ENCODE data around the gene ZNF202.

ZNF202 gene

DNA sequence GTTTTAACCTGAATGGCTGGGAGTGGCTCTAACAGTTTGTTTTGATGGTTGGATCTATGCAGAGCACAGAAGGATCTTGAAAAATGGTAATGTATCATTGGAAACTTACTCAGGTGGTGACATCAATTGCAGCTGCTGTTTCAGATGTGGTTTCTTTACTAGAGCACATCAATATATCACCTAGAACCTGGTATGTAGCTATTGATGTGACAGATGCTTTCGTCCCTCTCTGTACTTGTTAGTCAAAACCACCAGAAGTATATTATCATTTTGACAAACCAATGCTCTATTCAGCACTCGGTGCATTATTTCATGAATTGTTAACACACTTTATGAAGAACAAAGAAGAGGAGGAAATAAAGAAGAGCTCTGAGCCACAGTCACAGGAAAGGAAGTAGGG lies 60.4 kb downstream of the ZNF202 start:
- no peak overlapping the region for H3K4me3 ChIP-seq (replicated peaks in 1 of 2; ENCODE audit: low read depth in 2 of 2, low read length in 2 of 2)
- TF ChIP-seq, protein P1, sequence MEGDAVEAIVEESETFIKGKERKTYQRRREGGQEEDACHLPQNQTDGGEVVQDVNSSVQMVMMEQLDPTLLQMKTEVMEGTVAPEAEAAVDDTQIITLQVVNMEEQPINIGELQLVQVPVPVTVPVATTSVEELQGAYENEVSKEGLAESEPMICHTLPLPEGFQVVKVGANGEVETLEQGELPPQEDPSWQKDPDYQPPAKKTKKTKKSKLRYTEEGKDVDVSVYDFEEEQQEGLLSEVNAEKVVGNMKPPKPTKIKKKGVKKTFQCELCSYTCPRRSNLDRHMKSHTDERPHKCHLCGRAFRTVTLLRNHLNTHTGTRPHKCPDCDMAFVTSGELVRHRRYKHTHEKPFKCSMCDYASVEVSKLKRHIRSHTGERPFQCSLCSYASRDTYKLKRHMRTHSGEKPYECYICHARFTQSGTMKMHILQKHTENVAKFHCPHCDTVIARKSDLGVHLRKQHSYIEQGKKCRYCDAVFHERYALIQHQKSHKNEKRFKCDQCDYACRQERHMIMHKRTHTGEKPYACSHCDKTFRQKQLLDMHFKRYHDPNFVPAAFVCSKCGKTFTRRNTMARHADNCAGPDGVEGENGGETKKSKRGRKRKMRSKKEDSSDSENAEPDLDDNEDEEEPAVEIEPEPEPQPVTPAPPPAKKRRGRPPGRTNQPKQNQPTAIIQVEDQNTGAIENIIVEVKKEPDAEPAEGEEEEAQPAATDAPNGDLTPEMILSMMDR (IDR thresholded peaks at IDR 0.05; ENCODE audit: low read depth, low read length), result no peak
- DNase-seq (ENCODE audit: low read depth in 2 of 2), result no peak

DNA sequence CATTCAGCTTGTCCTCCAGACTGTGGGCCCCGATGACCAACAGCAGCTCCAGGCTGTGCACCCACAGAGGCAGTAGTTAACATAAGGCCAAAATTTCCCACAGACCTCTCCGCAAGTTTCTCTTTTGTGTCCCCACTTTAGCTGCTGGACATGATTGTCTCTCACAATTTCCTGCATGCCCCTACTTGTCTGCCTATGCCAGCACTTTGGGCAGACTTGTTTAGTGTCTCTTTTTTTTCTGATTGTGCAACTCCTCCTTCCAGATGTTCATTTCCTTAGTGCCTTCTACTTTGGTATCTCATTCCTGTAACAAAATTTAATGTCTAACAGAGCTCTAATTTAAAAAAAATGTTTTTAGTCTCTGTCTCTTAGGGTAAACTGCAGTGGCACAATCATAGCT lies 63.2 kb downstream of the ZNF202 start:
- TF ChIP-seq, protein P1 (IDR thresholded peaks at IDR 0.05; ENCODE audit: low read depth, low read length), result no peak
- no peak for DNase-seq (ENCODE audit: low read depth in 2 of 2)
- H3K4me3 ChIP-seq (replicated peaks in 1 of 2; ENCODE audit: low read depth in 2 of 2, low read length in 2 of 2), result no peak overlapping the region

DNA sequence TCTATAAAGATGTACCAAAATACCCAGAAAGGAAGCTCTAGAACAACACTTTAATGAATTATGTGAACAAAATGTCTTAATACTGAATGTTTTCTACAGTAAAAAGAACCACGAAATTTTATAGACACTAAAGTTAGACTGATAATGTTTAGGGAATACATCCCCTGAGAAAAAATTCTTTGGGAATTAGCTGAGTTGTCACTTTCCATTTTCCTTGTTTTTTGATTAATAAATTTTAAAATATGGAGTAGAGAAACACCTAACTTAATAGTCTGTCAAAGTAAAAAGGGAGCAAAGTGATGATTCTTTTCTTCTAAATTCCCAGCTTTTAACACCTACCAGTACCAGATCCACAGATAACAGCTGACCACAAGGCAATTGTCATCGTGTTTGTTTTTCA lies 64.0 kb downstream of the ZNF202 start:
- DNase-seq (ENCODE audit: low read depth in 2 of 2), result no peak
- TF ChIP-seq, protein P1 (IDR thresholded peaks at IDR 0.05; ENCODE audit: low read depth, low read length), result no peak
- H3K4me3 ChIP-seq (replicated peaks in 1 of 2; ENCODE audit: low read depth in 2 of 2, low read length in 2 of 2), result no peak overlapping the region

DNA sequence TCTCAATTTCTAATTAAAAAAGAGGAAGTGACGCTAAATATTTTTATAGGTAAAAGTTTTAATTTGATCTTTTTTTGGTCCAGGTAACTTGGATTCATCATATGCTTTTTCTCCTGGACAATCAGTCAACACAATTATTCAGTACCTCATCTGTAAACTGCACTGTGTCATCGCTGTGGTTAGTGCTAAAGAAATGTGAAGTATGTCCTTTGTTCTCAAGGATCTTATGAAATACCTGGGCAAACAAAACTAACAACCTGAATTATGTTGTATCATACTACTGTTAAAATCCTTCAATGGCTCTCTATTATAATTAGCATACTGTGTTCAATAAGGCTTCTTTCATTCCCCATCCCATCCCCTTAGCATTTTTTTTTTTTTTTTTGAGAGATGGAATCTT lies 67.2 kb downstream of the ZNF202 start:
- TF ChIP-seq, protein P1 (IDR thresholded peaks at IDR 0.05; ENCODE audit: low read depth, low read length), result no peak
- DNase-seq (ENCODE audit: low read depth in 2 of 2), result no peak

More for the DNA sequence above, 67.2 kb downstream of the ZNF202 start:
- no peak overlapping the region for H3K4me3 ChIP-seq (replicated peaks in 1 of 2; ENCODE audit: low read depth in 2 of 2, low read length in 2 of 2)

Measured in cardiac fibroblast (primary cell).